Skeletal muscle cell (primary cell): ENCODE data around the gene ARRDC1.
A peak's percentile ranks its signal among the peaks of the same experiment; 100 is the strongest.
"Not testable (repeated sequence)": the region's sequence is repeated elsewhere in the genome, so short reads cannot be mapped to it uniquely, and the experiment has no call there.

Experiments used
- DNase-seq: peaks from one replicate; pipeline ENCODE4 v3.0.0-alpha.2; 2010; ENCODE audit warnings: low read depth
- H3K4me3 ChIP-seq: 2 replicates; pipeline ENCODE4 v1.5.1; 2011; ENCODE audit warnings: low read depth, mild to moderate bottlenecking, control low read depth, low read length, moderate library complexity

The ARRDC1 gene

GRCh38 chr9:137582286-137582860 lies 23.1 kb upstream of the ARRDC1 start:
- H3K4me3 ChIP-seq = no peak overlapping the region
- no peak for DNase-seq

GRCh38 chr9:137583347-137583746 lies 22.1 kb upstream of the ARRDC1 start:
- no peak for DNase-seq
- no peak overlapping the region for H3K4me3 ChIP-seq

GRCh38 chr9:137583957-137584356 lies 21.5 kb upstream of the ARRDC1 start:
- no peak overlapping the region for H3K4me3 ChIP-seq
- DNase-seq = no peak

- H3K4me3 ChIP-seq = no peak overlapping the region
- no peak for DNase-seq
Observed at GRCh38 chr9:137586854-137587253, 18.6 kb upstream of the ARRDC1 start.

GRCh38 chr9:137588311-137588710 lies 17.2 kb upstream of the ARRDC1 start:
- no peak overlapping the region for H3K4me3 ChIP-seq
- no peak for DNase-seq

GRCh38 chr9:137588891-137589290 lies 16.6 kb upstream of the ARRDC1 start:
- H3K4me3 ChIP-seq = peak overlapping the region; percentile 74
- no peak for DNase-seq

- peak overlapping the region; percentile 74 for H3K4me3 ChIP-seq
- no peak for DNase-seq
Observed at GRCh38 chr9:137589441-137590122, 15.9 kb upstream of the ARRDC1 start.

GRCh38 chr9:137590123-137590468 lies 15.4 kb upstream of the ARRDC1 start:
- no peak for DNase-seq
- peak overlapping the region; percentile 74 for H3K4me3 ChIP-seq

GRCh38 chr9:137590469-137591383 lies 14.8 kb upstream of the ARRDC1 start, which contains the start of gene ZMYND19:
Gene ZMYND19 (minus strand): TSS chr9:137590512. CDS start chr9:137590263, 249 bp downstream.
- peak within 1 kb of the TSS; percentile 78 for H3K4me3 ChIP-seq
- peak; percentile 43 for DNase-seq

- no peak overlapping the region for H3K4me3 ChIP-seq
- DNase-seq = no peak
Observed at GRCh38 chr9:137592767-137593166, 12.7 kb upstream of the ARRDC1 start.

GRCh38 chr9:137593176-137593575 lies 12.3 kb upstream of the ARRDC1 start:
- no peak overlapping the region for H3K4me3 ChIP-seq

GRCh38 chr9:137596577-137596976 lies 8.9 kb upstream of the ARRDC1 start:
- H3K4me3 ChIP-seq, DNase-seq: not testable (repeated sequence)

More at GRCh38 chr9:137593176-137593575, 12.3 kb upstream of the ARRDC1 start:
- no peak for DNase-seq

GRCh38 chr9:137598943-137599342 lies 6.5 kb upstream of the ARRDC1 start:
- no peak for DNase-seq
- H3K4me3 ChIP-seq = no peak overlapping the region

GRCh38 chr9:137602661-137603060 lies 2.8 kb upstream of the ARRDC1 start:
- no peak overlapping the region for H3K4me3 ChIP-seq
- DNase-seq = no peak

- no peak for DNase-seq
- H3K4me3 ChIP-seq = no peak overlapping the region
Observed at GRCh38 chr9:137603879-137604278, 1.6 kb upstream of the ARRDC1 start.

- H3K4me3 ChIP-seq = peak overlapping the region; percentile 51
- DNase-seq = no peak
Observed at GRCh38 chr9:137604345-137605086, 970 bp upstream of the ARRDC1 start.

GRCh38 chr9:137606005-137606621 lies 627 bp downstream of the ARRDC1 start:
- DNase-seq = no peak
- peak overlapping the region; percentile 61 for H3K4me3 ChIP-seq

GRCh38 chr9:137606734-137607138 lies 1.2 kb downstream of the ARRDC1 start:
- H3K4me3 ChIP-seq = peak overlapping the region; percentile 61
- no peak for DNase-seq

- H3K4me3 ChIP-seq = no peak overlapping the region
- DNase-seq = no peak
Observed at GRCh38 chr9:137607141-137607857, 1.8 kb downstream of the ARRDC1 start.
